Skin epidermis (tissue), 12 donors: ENCODE measurements around the gene LRMDA.

Experiments used
- H3K27ac ChIP-seq, 21 experiments: fragments of 200-600 bp; sonication (generic) in 11 of 21; one replicate each; pipeline ENCODE4 v1.5.0; 2020; ENCODE audit warnings: mild to moderate bottlenecking in 3 of 21, inconsistent platforms in 2 of 21, moderate library complexity in 2 of 21
- H3K4me3 ChIP-seq, 7 experiments: fragments of 200-600 bp; sonication (generic) in 2 of 7; one replicate each; pipeline ENCODE4 v1.5.0; 2020; ENCODE audit warnings: inconsistent platforms in 2 of 7, mild to moderate bottlenecking in 2 of 7, moderate library complexity in 1 of 7

LRMDA gene

DNA sequence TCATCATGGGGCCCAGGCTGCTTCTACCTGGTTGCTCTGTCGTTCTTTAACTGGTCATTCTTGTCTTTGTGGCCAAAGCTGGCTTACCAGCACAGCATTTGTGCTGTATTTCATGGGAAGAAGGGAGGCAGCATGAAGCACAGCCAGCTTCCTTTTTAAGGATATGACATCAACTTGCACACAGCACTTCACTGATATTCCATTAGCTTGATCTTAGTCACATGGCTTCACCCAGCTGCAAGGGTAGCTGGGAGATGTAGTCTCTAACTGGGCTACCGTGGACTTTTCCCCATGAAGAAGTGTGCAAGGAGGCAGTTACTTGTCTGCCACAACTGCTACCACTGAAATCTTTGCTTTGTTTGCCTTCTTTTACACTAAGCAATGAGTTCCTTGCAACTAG is 525.2 kb downstream of the LRMDA start:
- H3K4me3 ChIP-seq, result no peak overlapping the region

DNA sequence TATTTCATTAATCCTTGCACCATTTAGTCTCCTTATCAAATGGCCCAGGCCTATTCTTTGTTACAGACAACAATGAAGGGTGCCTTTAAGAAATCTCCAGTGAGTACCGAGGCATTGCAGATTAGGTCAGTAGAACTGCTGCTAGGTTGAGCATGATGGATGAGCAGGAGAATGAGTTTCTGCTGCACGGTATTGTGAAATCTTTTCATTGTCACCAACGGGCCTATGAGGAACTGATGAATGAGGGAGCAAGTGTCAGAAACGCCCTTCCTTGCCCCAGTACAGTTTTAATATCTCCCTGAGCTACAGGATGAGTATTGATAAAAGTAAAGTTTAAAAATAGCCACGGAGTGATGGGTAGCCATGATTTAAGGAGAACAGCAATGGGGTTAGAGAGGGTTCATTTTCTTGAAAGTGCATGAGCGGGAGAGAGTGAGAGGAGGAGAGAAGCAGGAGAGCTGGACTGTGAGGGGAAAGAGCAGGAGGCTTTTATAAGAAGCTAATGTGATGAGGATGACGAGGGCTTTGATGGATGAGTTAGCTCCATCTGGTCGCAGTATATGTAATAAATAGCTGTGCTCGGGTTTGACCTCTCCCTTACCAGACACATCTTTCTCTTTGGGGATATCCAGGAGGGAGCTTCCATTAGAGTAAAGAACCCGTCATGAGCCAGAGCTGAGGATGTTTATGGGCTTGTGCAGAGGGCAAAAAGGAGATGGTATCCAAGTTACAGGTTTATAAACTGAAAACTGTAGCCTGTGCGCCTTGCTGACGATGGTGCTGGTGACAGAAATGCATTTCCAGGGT is 526.1 kb downstream of the LRMDA start:
- Histone ChIP-seq H3K4me3 (no peak overlapping the region), H3K27ac (no peak overlapping the region)

More for the DNA sequence above, 525.2 kb downstream of the LRMDA start:
- no peak overlapping the region for H3K27ac ChIP-seq

- peak overlapping the region in 2 of 21 experiments; percentile 16 to 40 for H3K27ac ChIP-seq
- no peak overlapping the region for H3K4me3 ChIP-seq
Measured at GRCh38 chr10:75959209-75959608, 527.8 kb downstream of the LRMDA start.

DNA sequence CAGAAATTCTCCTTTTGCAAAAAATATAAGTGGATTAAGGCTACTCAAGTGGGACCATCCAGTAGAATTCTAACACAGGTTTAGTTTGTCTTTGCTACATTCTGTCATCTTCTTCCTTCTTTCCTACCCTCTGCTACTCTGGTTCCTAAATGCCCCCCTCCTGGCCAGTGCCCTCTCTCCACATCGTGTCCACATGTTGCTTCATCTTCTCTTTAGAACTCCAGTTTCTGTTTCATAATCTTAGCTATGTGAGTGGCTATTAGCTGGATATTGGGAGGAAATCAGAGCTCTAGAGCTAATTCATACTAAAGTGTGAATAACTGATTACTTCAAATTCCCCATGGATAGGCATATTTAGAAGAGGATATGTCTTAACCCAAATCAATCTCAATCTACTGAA is 528.5 kb downstream of the LRMDA start:
- H3K27ac ChIP-seq, result peak overlapping the region in 2 of 21 experiments; percentile 16 to 44
- H3K4me3 ChIP-seq, result no peak overlapping the region

DNA sequence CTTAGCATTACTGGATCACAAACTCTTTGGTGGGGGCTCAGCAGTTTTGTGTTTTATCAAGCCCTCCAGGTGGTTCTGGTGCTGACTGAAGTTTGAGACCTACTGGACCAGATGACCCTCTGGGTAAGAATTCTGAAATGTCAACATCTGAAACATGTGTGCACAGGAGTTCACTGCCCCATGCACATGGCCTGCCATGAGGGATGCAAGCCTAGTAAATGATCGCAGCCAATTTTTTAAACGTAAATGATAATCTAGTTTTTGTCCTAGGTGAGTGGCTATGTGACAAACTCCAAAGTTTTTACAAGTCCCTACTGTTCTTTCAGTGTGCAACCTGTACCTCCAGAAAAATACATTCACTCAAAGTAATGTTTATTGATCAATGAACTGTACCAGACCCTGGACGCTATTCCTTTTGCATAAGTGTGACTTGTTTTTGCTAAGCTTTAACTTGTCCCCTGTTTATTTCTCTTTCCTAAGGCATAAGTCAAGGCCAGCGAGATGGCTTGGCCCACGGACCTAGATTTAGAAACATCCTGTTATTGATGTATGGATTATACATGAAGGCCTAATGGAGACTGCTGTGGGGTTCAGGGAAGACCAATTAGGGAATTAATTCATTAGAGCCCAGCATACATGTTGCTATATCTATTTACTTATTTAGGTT is 531.1 kb downstream of the LRMDA start:
- H3K27ac ChIP-seq, result no peak overlapping the region
- no peak overlapping the region for H3K4me3 ChIP-seq

DNA sequence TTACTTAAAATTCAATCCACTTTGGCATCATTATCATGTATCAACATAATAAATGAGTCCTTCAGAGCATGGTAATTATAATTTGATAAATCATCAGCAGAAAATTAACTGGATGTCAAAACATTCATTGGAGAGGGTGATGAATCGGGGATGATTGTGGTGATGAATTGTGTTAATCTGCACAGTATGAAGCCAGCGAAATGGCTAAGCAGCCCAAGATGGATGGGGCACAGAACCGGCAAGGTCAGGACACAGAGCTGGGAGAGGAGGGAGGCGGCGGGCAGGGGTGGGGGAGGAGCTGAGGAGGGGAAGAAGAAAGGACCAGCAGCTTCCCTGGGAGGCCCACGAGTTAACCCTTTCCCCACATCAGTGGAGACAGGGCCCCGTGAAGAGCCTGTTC is 536.1 kb downstream of the LRMDA start:
- no peak overlapping the region for H3K27ac ChIP-seq
- H3K4me3 ChIP-seq, result no peak overlapping the region

DNA sequence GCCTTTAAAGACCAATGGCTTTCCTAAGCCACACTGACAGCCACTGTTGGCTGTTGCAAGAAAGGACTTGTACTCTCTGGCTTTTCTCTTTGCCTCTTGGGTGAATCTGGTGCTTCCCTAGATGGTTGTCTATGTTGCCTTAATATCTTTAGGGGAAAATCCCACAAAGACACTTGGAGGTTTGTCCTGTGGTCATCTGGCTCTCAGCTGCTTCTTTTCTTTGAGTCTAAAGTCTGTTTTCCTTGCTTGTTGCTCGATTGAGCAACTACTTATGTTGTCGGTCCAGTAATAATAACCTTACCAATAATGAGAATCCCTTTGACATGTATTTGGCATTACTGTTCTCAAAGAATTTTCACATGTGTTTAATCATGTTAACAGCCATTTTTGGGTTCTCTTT is 537.6 kb downstream of the LRMDA start:
- Histone ChIP-seq H3K27ac (no peak overlapping the region), H3K4me3 (no peak overlapping the region)

DNA sequence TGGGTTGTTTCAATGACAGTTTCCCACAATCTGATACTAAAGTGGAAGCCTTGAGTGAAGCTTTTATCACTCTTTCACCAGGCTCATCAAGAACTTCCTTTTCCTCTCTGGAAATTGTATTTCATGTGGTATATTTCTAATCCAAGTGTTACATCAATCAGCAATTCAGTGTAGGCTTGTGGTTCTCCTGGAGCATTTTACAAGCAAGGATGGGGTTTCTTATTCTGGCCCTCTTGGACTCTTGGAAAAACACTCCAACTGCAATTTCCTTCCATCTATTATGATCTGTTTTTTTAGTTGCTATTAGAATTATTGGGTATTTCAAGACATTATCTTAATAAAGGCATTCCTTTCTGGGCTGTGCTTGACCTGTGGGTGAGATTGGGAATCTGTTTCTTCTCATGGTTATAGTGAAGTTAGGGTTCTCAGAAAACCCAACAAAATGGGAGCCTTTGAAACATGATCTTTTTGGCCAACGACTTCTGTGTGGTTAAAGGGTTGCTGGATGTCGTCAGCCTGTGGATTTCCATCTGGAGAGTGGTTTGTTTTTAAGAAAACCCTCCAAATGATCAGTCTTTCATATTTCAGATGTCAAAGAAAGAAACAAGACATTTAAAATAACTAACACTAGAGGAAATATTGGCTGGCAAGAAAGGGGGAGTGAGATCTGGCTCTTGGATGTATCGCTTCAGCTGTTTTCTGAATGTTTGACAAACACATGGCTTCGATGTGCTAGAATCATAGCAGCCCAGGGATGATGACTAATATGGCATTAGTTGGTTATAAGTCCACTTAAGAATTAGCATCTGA is 540.2 kb downstream of the LRMDA start:
- H3K4me3 ChIP-seq, result no peak overlapping the region
- H3K27ac ChIP-seq, result peak overlapping the region in 4 of 21 experiments; percentile 16 to 34 (median 24)

DNA sequence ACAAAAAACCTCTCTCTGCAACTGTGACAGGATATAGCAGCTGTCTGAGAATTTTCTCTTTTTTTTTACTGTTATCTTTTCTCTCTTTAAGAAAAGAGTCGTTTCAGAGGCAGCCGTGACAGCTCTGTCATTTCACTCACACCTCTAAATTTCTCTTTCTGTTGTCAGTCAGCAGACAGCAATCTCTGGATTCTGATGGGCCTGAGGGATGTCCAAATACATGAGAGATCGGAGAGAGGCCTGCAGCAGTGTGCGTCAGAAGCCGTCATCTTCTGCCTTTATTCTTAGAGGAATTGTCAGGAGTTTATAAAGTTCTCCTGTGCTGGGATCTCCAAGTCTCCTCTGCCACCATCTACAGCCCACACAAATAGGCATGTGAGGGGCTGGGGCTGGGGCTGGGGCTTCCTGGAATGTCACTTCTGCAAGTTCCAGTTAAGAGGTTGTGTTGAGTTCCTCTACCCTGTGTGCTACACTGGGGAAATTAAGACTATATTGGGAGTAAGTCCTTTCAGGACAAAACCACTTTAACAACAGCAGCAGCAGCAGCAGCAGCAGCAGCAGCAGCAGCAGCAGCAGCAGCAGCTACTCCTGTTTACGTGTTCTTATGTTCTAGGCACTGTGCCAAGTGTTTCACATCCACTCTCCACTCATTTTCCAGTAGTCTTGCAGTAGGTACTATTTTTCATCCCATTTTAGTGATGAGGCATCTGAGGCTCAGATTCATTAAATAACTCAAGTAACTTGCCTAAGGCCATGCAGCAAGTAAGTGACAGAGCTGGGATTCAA is 541.3 kb downstream of the LRMDA start:
- H3K4me3 ChIP-seq, result no peak overlapping the region

DNA sequence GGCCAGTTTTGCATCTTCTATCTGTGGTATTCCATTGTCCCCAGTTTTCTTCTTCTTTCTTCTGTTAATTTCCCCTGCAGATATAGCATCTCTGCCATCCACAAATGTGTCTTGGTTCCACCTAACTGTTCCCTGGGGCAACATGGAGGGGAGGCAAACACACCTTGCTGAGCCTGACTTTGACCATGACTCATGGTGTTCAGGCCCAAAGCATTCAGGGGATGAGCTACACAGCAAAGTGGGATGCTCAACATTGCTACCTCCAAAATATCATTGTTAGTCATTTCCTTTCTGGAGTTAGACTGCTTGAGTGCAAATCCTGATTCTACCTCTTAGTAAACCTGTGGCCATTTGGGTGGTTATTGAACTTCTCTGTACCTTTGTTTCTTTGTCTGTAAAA is 542.7 kb downstream of the LRMDA start:
- no peak overlapping the region for H3K27ac ChIP-seq
- no peak overlapping the region for H3K4me3 ChIP-seq

More for the DNA sequence above, 541.3 kb downstream of the LRMDA start:
- peak overlapping the region in 6 of 21 experiments; percentile 17 to 62 (median 44) for H3K27ac ChIP-seq

- no peak overlapping the region for H3K4me3 ChIP-seq
- peak overlapping the region in 1 of 21 experiments; percentile 24 for H3K27ac ChIP-seq
Measured at GRCh38 chr10:75976681-75977080, 545.3 kb downstream of the LRMDA start.

- Histone ChIP-seq H3K27ac (peak overlapping the region in 1 of 21 experiments; percentile 24), H3K4me3 (no peak overlapping the region)
Measured at GRCh38 chr10:75977139-75977538, 545.7 kb downstream of the LRMDA start.

DNA sequence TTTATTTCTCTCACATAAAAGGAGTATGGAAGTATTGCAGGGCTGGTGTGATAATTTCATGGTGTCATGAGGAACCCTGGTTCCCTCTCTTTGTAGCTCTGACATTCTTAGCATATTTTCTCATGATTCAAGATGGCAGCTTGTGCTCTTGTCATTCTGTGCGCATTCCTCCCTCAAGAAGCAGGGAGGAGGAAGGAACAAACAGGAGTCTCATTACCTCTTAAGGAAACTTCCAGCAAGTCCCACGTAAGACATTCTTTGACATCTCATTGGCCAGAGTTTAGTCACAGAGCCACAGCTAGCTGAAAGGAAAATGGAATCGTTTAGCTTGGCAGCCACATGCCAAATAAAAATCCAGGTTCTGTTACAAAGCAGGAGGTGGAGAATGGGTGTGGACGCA is 546.8 kb downstream of the LRMDA start:
- Histone ChIP-seq H3K4me3 (no peak overlapping the region), H3K27ac (no peak overlapping the region)

DNA sequence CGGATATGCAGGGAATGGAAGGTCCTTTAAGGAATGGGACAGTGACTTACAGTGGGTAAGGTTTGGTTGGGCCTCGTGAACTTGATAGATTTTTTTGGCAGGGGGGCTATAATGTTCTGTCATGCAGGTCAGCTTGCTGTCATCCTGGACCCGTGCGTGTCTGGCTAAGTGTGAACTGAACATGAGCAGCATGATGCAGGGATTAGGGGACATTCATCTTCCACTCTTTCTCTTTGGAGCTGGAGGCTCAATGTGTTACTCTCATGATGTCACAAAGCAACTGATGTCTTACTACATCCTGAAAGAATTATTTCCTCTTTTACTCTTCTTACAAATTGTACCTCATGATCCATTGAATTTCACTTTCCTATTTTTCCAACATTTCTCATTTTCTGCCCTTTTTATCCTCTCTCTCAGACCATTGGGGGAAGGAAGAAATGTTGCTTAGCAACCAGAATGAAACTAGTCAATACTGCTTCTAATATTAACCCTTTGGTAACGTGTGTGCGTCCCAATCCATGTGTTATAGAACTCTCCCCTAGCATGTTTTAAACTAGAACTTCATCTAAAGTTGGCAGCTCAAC is 549.1 kb downstream of the LRMDA start:
- Histone ChIP-seq H3K27ac (no peak overlapping the region), H3K4me3 (no peak overlapping the region)

DNA sequence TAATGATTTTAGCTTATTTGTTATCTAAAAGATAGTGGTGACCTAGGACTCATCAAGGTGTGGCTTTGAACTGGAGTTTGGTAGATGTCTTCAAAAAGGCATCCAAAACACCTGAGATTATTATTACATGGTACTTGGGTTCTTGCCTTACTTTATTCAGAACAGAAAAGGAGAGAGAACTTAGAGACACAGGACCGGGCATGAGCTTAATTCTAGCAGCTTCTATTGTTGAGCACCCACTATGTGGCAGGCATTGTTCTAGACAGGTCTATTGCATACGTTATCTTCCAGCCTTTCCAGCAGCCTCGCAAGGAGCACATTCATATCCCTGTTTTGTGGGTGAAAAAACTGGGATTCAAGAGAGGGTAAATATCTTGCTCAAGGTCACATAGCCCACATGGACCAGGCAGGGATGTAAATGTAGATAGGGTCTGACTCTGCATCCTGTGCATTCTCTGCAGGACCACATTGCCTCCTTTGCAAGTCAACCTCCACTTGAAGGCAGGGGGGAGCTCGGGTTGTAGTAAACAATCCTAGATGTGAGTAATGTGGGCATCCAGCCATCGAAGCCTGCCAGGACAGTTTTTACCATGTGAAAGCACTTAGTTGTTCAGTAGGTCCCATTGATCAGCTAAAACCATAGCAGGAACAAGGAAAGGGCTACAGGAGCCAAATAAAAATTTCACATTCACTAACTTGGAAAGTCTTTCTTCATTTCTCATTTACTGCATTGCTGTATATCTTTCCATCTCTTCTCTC is 551.4 kb downstream of the LRMDA start:
- no peak overlapping the region for H3K4me3 ChIP-seq
- no peak overlapping the region for H3K27ac ChIP-seq

DNA sequence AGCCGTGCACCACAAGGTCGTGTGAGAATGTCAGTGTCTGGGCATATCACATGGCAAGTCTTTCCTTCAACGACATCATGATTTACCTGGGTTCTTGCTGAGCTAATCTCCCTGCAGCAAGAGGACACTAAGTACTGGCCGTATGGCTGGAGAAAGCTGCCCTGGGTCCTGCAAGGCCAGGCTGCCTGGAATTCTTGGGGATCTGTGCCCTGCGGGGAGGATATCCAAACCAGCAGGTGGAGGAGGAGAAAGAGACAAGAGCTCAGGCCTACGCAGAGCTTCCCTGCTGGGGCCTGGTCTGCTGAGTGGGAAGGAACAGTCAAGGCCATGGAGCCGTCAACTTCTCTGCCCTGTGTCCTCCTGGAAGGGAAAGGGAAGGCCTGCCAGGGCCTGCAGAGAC is 552.6 kb downstream of the LRMDA start:
- Histone ChIP-seq H3K27ac (no peak overlapping the region), H3K4me3 (no peak overlapping the region)

GRCh38 chr10:75987616-75988015 is 556.2 kb downstream of the LRMDA start:
- Histone ChIP-seq H3K27ac (no peak overlapping the region), H3K4me3 (no peak overlapping the region)

GRCh38 chr10:75994357-75995040 is 563.1 kb downstream of the LRMDA start:
- no peak overlapping the region for H3K27ac ChIP-seq

More at GRCh38 chr10:75994357-75995040, 563.1 kb downstream of the LRMDA start:
- no peak overlapping the region for H3K4me3 ChIP-seq
